GM12891 (cell line): ENCODE measurements around the gene PLEKHH2.

Experiments
- DNase-seq: peaks from one replicate; pipeline ENCODE4 v3.0.0; 2011; ENCODE audit warnings: low spot score; ENCODE audit not compliant: insufficient read length
- FAIRE-seq: peaks from 2 replicates; lab custom pipeline; 2011; peaks lifted over from hg19 to GRCh38; lab: Jason Lieb, UNC
- PAX5 ChIP-seq: IDR thresholded peaks from 2 replicates; pipeline ENCODE4 v1.6.1; 2011; ENCODE audit warnings: low read length, moderate library complexity, mild to moderate bottlenecking; ENCODE audit not compliant: insufficient read depth, severe bottlenecking
- POLR2A ChIP-seq: IDR thresholded peaks from 2 replicates; pipeline ENCODE4 v1.6.1; 2011; ENCODE audit warnings: low read depth, low read length, control low read depth
- POLR2AphosphoS5 ChIP-seq: IDR thresholded peaks from 2 replicates; pipeline ENCODE4 v1.6.1; 2011; ENCODE audit warnings: low read depth, low read length, control low read depth
- POU2F2 ChIP-seq: IDR thresholded peaks from 2 replicates; pipeline ENCODE4 v1.6.1; 2011; ENCODE audit warnings: low read depth, mild to moderate bottlenecking, control low read depth, low read length, moderate library complexity
- SPI1 ChIP-seq: IDR thresholded peaks from 2 replicates; pipeline ENCODE4 v1.6.1; 2011; ENCODE audit warnings: low read depth, low read length, control low read depth
- TAF1 ChIP-seq: IDR thresholded peaks from 2 replicates; pipeline ENCODE4 v1.6.1; 2011; ENCODE audit warnings: low read depth, low read length, control low read depth

The PLEKHH2 gene

DNA sequence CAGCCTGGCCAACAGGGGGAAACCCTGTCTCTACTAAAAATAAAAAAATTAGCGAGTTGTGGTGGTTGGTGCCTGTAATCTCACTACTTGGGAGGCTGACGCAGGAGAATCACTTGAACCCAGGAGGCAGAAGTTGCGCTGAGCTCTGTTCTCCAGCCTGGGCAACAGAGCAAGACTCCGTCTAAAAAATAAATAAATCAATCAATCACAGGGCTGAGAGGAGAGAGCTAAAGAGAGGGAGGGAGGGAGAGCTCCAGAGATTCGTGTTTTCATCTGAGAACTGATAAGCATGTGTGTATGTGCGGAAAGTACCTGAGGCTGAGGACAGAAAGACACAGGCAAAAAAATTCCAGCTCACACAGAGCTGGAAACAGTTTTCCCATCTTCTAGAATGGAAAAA is 99.6 kb downstream of the PLEKHH2 start:
- DNase-seq (no peak), FAIRE-seq (no peak)
- no peak for TF ChIP-seq PAX5
- TF ChIP-seq POU2F2, result no peak
- TF ChIP-seq SPI1, result no peak
- no peak for TF ChIP-seq TAF1
- TF ChIP-seq POLR2AphosphoS5, result no peak
- no peak for TF ChIP-seq POLR2A

DNA sequence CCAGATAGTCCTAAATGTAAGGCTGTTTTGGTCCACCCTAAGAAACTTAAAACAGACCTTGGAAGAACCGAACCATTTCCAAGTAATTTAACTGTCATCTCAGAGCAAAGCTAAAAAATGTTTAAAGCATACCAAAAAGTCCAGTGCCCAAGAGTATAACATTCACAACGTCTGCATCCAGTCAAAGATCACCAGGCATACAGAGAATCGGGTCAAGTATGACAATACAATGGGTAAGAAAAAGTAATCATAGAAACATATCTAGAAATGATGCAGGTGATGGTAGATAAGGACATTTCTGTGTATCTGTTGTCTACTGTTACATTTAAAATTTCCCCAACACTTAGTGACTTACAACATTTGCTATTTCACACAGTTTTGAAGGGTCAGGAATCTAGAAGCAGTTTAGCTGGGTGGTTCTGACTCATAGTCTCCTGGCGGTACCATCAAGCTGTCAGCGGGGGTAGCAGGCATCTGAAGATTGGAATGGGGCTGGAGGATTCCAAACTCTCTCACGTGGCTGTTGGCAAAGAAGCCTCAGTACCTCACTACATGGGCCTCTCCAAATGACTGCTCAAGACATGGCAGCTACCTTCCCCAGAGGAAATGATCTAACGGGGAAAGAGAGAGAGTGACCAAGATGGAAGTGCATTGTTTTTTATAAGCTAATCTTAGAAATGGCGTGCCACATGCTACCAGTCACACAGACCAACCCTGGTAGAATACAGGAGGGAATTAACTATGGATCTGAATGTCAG is 100.2 kb downstream of the PLEKHH2 start:
- DNase-seq (no peak), FAIRE-seq (no peak)
- TF ChIP-seq POLR2A (no peak), TAF1 (no peak), PAX5 (no peak), SPI1 (no peak), POLR2AphosphoS5 (no peak), POU2F2 (no peak)

DNA sequence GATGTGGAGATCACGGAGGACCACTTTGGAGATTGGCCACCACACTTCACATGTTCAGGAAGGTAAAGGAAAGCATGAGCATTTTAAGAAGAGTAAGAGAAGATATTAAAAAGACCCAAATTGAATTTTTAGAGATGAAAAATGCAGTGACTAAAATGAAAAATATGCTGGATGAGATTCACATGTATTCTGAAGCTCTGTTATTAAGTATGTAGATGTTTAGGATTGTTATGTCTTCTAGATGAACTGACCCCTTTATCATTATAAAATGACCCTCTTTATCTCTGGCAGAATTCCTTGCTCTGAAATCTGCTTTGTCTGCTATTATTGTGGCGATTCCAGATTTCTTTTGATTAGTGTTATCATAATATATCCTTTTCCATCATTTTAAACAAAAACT is 100.8 kb downstream of the PLEKHH2 start:
- TF ChIP-seq POLR2A, result no peak
- DNase-seq (no peak), FAIRE-seq (no peak)

DNA sequence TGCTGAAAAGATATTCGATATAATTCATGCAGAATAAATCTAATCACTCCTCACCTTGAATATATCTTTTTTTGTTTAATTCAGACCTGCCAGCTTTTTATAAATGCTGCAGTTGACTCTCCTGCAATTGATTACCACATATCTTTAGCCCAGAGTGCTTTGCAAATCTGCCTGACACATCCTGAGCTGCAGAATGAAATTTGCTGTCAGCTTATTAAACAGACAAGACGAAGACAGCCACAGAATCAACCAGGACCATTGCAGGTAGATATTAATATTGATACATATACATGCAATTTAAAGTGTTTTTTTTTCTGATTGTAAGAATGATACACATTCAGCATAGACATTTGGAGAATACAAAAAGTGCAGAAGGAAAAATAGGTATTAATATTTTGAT is 101.2 kb downstream of the PLEKHH2 start:
- TF ChIP-seq SPI1 (no peak), POLR2A (no peak), PAX5 (no peak), POU2F2 (no peak), POLR2AphosphoS5 (no peak), TAF1 (no peak)
- DNase-seq, result no peak
- no peak for FAIRE-seq

DNA sequence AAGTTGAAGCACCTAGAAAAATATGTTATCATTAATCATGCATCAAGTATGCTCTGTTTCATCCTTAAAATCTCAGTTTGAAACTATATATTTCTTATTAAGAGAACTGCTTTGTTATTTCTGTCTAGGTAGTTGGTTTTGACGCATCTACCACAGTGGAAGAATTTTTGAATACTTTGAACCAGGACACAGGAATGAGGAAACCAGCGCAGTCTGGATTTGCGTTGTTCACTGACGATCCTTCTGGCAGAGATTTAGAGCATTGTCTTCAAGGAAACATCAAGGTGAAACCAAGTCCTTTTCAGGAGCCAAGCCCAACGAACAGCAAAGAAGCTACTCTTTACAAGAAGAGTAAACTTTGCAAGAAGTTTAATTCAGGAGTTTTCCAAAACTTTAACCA is 106.6 kb downstream of the PLEKHH2 start:
- TF ChIP-seq POLR2A (no peak), TAF1 (no peak), PAX5 (no peak)
- FAIRE-seq (no peak), DNase-seq (no peak)

DNA sequence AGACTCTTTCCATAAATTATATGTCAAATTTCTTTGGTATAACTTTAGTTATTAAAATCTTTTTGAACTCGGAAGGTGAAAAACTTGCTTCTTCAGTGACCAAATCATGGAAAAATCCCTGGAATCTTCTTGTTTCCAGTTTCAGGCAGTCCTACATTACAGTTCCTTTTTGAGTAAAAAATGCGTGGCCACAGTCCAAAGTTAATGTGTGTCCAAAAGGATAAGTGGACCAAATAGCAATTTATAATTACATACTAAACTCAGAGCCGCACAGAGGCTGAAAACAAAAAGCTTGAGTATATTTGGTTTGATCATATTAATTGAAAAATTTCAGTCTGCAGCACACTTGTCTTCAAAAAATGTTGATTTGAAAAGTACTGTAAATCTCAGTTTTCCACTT is 108.4 kb downstream of the PLEKHH2 start:
- no peak for DNase-seq
- TF ChIP-seq PAX5 (no peak), POU2F2 (no peak), POLR2A (no peak), SPI1 (no peak), POLR2AphosphoS5 (no peak), TAF1 (no peak)
- FAIRE-seq, result no peak

DNA sequence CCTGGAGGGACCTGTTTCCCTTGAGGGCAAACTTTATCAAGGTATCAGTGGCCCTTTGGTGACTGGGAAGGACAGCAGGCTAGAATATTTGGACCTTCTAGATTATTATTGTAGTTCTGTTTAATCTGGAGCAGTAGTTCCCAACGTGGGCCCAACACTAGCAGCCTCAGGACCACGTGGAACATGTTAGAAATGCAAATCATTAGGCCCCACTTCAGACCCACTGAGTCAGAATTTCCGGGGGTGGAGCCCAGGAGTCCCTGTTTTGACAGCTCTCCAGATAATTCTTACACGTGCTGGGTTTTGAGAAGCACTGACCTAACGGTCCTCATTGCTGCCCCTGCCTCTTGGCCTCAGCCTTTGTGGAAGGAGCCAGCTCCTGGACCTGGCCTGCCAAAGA is 111.3 kb downstream of the PLEKHH2 start:
- no peak for DNase-seq
- TF ChIP-seq PAX5 (no peak), POU2F2 (no peak), POLR2AphosphoS5 (no peak), SPI1 (no peak), POLR2A (no peak), TAF1 (no peak)
- no peak for FAIRE-seq

DNA sequence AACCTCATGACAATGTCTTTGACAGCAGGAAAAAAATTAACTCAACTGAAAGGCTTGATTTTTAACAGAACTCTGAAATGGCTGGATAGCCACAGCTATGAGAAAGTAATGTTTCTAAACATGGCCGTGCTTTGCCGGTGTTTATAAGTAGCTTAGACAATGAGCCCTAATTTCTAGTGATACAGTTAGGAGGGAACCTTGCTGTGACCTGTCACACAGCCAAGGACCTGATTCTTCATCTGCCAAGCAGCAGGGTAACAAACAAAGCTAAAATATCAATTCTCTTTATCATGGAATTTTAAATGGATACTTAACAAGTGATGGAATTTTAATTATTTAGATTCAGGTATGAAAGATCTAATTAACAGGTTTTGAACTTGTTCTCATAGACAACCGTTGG is 112.5 kb downstream of the PLEKHH2 start:
- DNase-seq (no peak), FAIRE-seq (no peak)

DNA sequence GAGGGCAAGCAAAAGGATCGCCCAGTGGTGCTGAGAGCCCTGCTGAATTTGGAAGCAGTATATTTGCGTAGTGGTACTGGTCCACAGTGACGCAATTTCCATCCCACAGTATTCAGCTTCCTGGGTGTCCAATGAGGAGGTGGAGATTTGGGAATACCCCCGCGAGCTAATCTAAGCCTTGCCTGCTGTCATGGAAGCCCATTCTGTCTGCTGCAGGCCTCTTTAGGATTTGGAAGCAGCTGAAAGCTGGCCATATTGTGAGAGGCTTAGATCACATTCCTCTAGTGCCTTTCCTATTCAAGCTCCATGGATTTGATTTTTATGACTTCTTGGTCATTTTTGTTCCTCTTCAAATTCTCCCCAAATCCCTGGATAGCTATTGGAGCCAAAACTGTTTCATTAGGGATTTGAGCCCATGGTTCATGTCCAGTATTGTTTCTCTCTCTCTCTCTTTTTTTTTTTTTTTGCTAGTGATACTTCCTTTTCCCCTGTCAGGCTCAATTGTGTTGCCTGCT is 114.5 kb downstream of the PLEKHH2 start:
- DNase-seq (no peak), FAIRE-seq (no peak)
- no peak for TF ChIP-seq POU2F2

More for the DNA sequence above, 112.5 kb downstream of the PLEKHH2 start:
- no peak for TF ChIP-seq POLR2AphosphoS5
- TF ChIP-seq POLR2A, result no peak
- TF ChIP-seq TAF1, result no peak
- TF ChIP-seq SPI1, result no peak
- no peak for TF ChIP-seq PAX5
- no peak for TF ChIP-seq POU2F2

DNA sequence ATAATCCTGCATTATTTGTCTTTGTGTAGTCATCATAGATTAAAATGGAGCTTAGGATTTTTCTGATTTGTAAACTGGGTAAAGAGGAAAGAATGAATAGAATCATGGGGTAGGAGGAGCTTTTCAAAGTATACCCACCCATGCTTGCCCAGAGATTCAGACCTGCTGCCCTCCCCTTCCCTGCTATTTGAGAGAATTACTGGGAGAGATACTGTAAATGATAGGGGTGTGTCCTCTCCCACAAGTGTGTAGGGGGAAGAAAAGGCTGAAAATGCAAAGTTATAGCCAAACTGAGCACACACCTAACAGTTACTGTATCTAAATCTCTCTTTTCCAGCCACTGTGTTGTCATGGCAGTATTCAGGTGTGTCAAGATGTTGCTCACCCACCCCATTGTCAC is 115.2 kb downstream of the PLEKHH2 start:
- no peak for FAIRE-seq
- DNase-seq, result no peak
- TF ChIP-seq PAX5, result no peak

DNA sequence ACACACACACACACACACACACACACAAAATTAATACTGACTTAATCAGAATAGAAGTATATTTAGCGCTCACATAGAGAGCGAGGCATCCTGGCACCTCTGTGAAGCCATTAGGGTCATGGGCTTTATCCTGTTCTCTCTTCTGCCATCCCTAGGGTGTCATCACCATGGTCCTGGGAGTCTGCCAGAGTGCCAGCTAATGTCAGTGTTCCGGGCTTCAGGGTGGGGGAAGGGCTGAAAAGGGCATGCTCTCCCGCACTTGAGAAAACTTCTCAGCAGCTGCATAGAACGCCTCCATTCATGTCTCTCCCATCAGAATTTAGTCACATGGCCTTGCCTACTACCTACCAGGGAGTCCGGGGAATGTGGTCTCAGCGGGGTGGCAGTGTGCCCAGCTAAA is 117.1 kb downstream of the PLEKHH2 start:
- DNase-seq (no peak), FAIRE-seq (no peak)
- TF ChIP-seq SPI1 (no peak), PAX5 (no peak), POLR2A (no peak), POU2F2 (no peak), POLR2AphosphoS5 (no peak), TAF1 (no peak)
